ENCODE measurements around the gene FAM168A. TPM values are rescaled to one million over a fixed set of nuclear protein-coding genes. Genes with fewer than 3 reads are reported as not detected.

FAM168A gene
- total RNA-seq, 1 experiment from 2014 or later = 62.8 TPM

- TF ChIP-seq TCF7L2 (IDR thresholded peaks at IDR 0.05; ENCODE audit: low read depth, low read length) (no peak), POLR2AphosphoS5 (IDR thresholded peaks at IDR 0.05; ENCODE audit: low read depth, low read length) (no peak), SIN3A (IDR thresholded peaks at IDR 0.05; ENCODE audit: borderline replicate concordance, insufficient read depth, low read depth, low read length) (no peak), REST (IDR thresholded peaks at IDR 0.05; ENCODE audit: insufficient read depth in 1 of 2, low read depth in 2 of 2, low read length in 1 of 2) (no peak), CTCF (IDR thresholded peaks at IDR 0.05) (no peak)
- DNase-seq (ENCODE audit: low read depth, low spot score) (no peak), ATAC-seq (no peak)
- intact Hi-C loops (cut with micrococcal nuclease; ENCODE audit: unreplicated experiment) (no loop called here), in situ Hi-C loops (cut with HindIII; ENCODE audit: low pct_unique_long_range_greater_than_20kb, low sequenced_read_pairs) (no loop called here)
- Histone ChIP-seq H3K27me3 (ENCODE audit: control insufficient read depth, insufficient read depth, low read length) (no peaks in the 10 kb centered on the region), H3K27ac (ENCODE audit: low read length) (no peak overlapping the region), H3K4me3 (ENCODE audit: low read depth in 2 of 2, low read length in 2 of 2) (no peak overlapping the region), H3K36me3 (ENCODE audit: control insufficient read depth, insufficient read depth, low read length) (no peaks in the 10 kb centered on the region), H3K9me3 (ENCODE audit: control insufficient read depth, insufficient read depth, low read depth, low read length) (no peaks in the 10 kb centered on the region), H3K4me1 (ENCODE audit: control insufficient read depth, insufficient read depth, low read length) (peaks cover 10% of the 10 kb centered on the region)
- POLR2A ChIA-PET = no interaction called here
- no TSS peak for BruUV-seq (replicated peaks)
- CTCF ChIA-PET = no interaction called here
These were observed 72.3 kb downstream of the FAM168A start for GRCh38 chr11:73525611-73526010.

- Histone ChIP-seq H3K4me1 (ENCODE audit: control insufficient read depth, insufficient read depth, low read length) (peaks cover 10% of the 10 kb centered on the region), H3K4me3 (ENCODE audit: low read depth in 2 of 2, low read length in 2 of 2) (no peak overlapping the region), H3K27me3 (ENCODE audit: control insufficient read depth, insufficient read depth, low read length) (no peaks in the 10 kb centered on the region), H3K27ac (ENCODE audit: low read length) (no peak overlapping the region), H3K9me3 (ENCODE audit: control insufficient read depth, insufficient read depth, low read depth, low read length) (no peaks in the 10 kb centered on the region), H3K36me3 (ENCODE audit: control insufficient read depth, insufficient read depth, low read length) (no peaks in the 10 kb centered on the region)
- in situ Hi-C loops (cut with HindIII; ENCODE audit: low pct_unique_long_range_greater_than_20kb, low sequenced_read_pairs) (no loop called here), intact Hi-C loops (cut with micrococcal nuclease; ENCODE audit: unreplicated experiment) (no loop called here)
- POLR2A ChIA-PET = no interaction called here
- no TSS peak for BruUV-seq (replicated peaks)
- no peak for DNase-seq (ENCODE audit: low read depth, low spot score)
- TF ChIP-seq REST (IDR thresholded peaks at IDR 0.05; ENCODE audit: insufficient read depth in 1 of 2, low read depth in 2 of 2, low read length in 1 of 2) (no peak), SIN3A (IDR thresholded peaks at IDR 0.05; ENCODE audit: borderline replicate concordance, insufficient read depth, low read depth, low read length) (no peak), TCF7L2 (IDR thresholded peaks at IDR 0.05; ENCODE audit: low read depth, low read length) (no peak), CTCF (IDR thresholded peaks at IDR 0.05) (no peak), POLR2AphosphoS5 (IDR thresholded peaks at IDR 0.05; ENCODE audit: low read depth, low read length) (no peak)
- no peak for ATAC-seq
- CTCF ChIA-PET = no interaction called here
These were observed 73.1 kb downstream of the FAM168A start for GRCh38 chr11:73524774-73525173.
